HepG2 (cell line): Measurements from ENCODE around the gene CNR1. TPM values are rescaled to one million over a fixed set of nuclear protein-coding genes. Genes with fewer than 3 reads are reported as not detected.

ENCODE experiments used
- ATAC-seq: fragments of 200-7000 bp; cut with Tn5 transposase; 3 replicates; pipeline ENCODE4 v1.9.1; 2020; ENCODE audit warnings: mild to moderate bottlenecking, moderate library complexity
- BruUV-seq: library from RNA; stranded (reverse); fragments of 400-500 nt; replicated peaks from 2 replicates; lab custom pipeline; 2021; lab: Mats Ljungman, UMichigan
- CTCF ChIA-PET: fragments of 300-600 bp; formaldehyde crosslinking; extraction: SDS; loops from one replicate; lab custom pipeline; 2021; ENCODE audit warnings: low total read pairs, inconsistent platforms, low intra/inter-chr PET ratio; lab: Yijun Ruan, JAX
- POLR2A ChIA-PET: fragments of 350-600 bp; sonication (Branson Sonifier 250); formaldehyde crosslinking; loops from one replicate; lab custom pipeline; 2020; ENCODE audit warnings: antibody characterized with exemption, inconsistent platforms; lab: Yijun Ruan, JAX
- DNase-seq: peaks from one replicate; pipeline ENCODE4 v3.0.0-alpha.2; 2015; ENCODE audit warnings: low spot score
- FAIRE-seq: peaks from 3 replicates; lab custom pipeline; 2011; peaks lifted over from hg19 to GRCh38; lab: Jason Lieb, UNC
- H2AFZ ChIP-seq: one replicate; pipeline ENCODE4 v1.6.1; 2011; ENCODE audit warnings: low read length, inconsistent platforms
- H3K27ac ChIP-seq: fragments of 300-600 bp; 3 replicates; pipeline ENCODE4 v1.8.0; 2011; ENCODE audit warnings: mixed run types, mild to moderate bottlenecking, mixed read lengths, low read length, inconsistent platforms; ENCODE audit not compliant: insufficient read depth; ENCODE audit errors: extremely low read length
- H3K27me3 ChIP-seq, 2 experiments: fragments of 200-600 bp in 1 of 2; 2 replicates in 1 of 2; 3 replicates in 1 of 2; pipeline versions ENCODE4 v1.6.0 to v1.8.0; 2011; ENCODE audit warnings: low read length in 2 of 2, mild to moderate bottlenecking in 2 of 2, moderate library complexity in 2 of 2, inconsistent platforms in 1 of 2; ENCODE audit not compliant: insufficient read depth in 2 of 2, control insufficient read depth in 1 of 2
- H3K36me3 ChIP-seq, 2 experiments: fragments of 200-600 bp in 1 of 2; replicated peaks in 1 of 2; 2 replicates in 1 of 2; 3 replicates in 1 of 2; pipeline versions ENCODE4 v1.5.1 to v1.8.0; 2011; ENCODE audit warnings: low read length in 2 of 2, inconsistent platforms in 1 of 2; ENCODE audit not compliant: insufficient read depth in 2 of 2, control insufficient read depth in 1 of 2
- H3K4me1 ChIP-seq: 2 replicates; pipeline ENCODE4 v1.5.1; 2012; ENCODE audit warnings: low read length, inconsistent platforms; ENCODE audit not compliant: insufficient read depth
- H3K4me2 ChIP-seq: 2 replicates; pipeline ENCODE4 v1.6.0; 2011; ENCODE audit warnings: low read depth, low read length, inconsistent platforms
- H3K4me3 ChIP-seq, 3 experiments: fragments of 200-600 bp in 1 of 3; sonication (generic), shearing (Covaris generic) in 1 of 3; replicated peaks in 1 of 3; 2 replicates each; pipeline ENCODE4 v1.5.1; 2011 to 2016; ENCODE audit warnings: low read length in 3 of 3, inconsistent platforms in 2 of 3, low read depth in 2 of 3, mild to moderate bottlenecking in 2 of 3, control low read depth in 1 of 3, mixed read lengths in 1 of 3; ENCODE audit not compliant: insufficient read depth in 1 of 3
- H3K79me2 ChIP-seq: one replicate; pipeline ENCODE4 v1.6.1; 2011; ENCODE audit warnings: low read length, inconsistent platforms; ENCODE audit not compliant: insufficient read depth
- H3K9ac ChIP-seq: 2 replicates; pipeline ENCODE4 v1.6.0; 2011; ENCODE audit warnings: mild to moderate bottlenecking, low read depth, low read length, inconsistent platforms; ENCODE audit not compliant: insufficient read depth
- H3K9me3 ChIP-seq: 2 replicates; pipeline ENCODE4 v1.5.1; 2012; ENCODE audit warnings: mild to moderate bottlenecking, low read length
- H4K20me1 ChIP-seq: 2 replicates; pipeline ENCODE4 v1.6.0; 2011; ENCODE audit warnings: inconsistent platforms, mild to moderate bottlenecking, low read length, moderate library complexity; ENCODE audit not compliant: insufficient read depth
- ATM ChIP-seq: fragments of 450-650 bp; IDR thresholded peaks from 2 replicates; pipeline ENCODE4 v1.7.1; 2017; ENCODE audit warnings: mild to moderate bottlenecking, borderline replicate concordance
- GFI1 ChIP-seq: sonication (generic); formaldehyde crosslinking; IDR thresholded peaks from 2 replicates; pipeline ENCODE4 v1.5.0; 2020; ENCODE audit warnings: missing genetic modification reagents, mild to moderate bottlenecking, borderline replicate concordance
- MED13 ChIP-seq: sonication (generic); formaldehyde crosslinking; IDR thresholded peaks from 2 replicates; pipeline ENCODE4 v1.5.0; 2020; ENCODE audit warnings: missing genetic modification reagents
- MIER2 ChIP-seq: IDR thresholded peaks from 2 replicates; pipeline ENCODE4 v1.6.1; 2016; ENCODE audit warnings: missing biosample characterization, missing genetic modification reagents
- NFIC ChIP-seq: IDR thresholded peaks from 2 replicates; pipeline ENCODE4 v1.6.1; 2012; ENCODE audit warnings: mild to moderate bottlenecking, low read length, inconsistent platforms
- NFYB ChIP-seq: sonication (generic); formaldehyde crosslinking; IDR thresholded peaks from 2 replicates; pipeline ENCODE4 v1.4.0; 2020; ENCODE audit warnings: missing genetic modification reagents
- NR2F1 ChIP-seq, 2 experiments: fragments of 450-650 bp in 1 of 2; formaldehyde crosslinking in 1 of 2; IDR thresholded peaks; 2 replicates each; pipeline versions ENCODE4 v1.5.0 to v1.6.1; 2016 to 2020; ENCODE audit warnings: mild to moderate bottlenecking in 1 of 2, missing compliant biosample characterization in 1 of 2, missing genetic modification reagents in 1 of 2, moderate library complexity in 1 of 2
- PTBP1 ChIP-seq: fragments of 200-400 bp; formaldehyde crosslinking; IDR thresholded peaks from 2 replicates; pipeline ENCODE4 v1.6.1; 2018; ENCODE audit warnings: low read length, low read depth; ENCODE audit not compliant: poor library complexity, severe bottlenecking
- TERF1 ChIP-seq: sonication (generic); formaldehyde crosslinking; IDR thresholded peaks from 2 replicates; pipeline ENCODE4 v1.8.0; 2022; ENCODE audit warnings: mild to moderate bottlenecking, missing genetic modification reagents, moderate library complexity
- ZFP36L2 ChIP-seq: sonication (generic); formaldehyde crosslinking; IDR thresholded peaks from 2 replicates; pipeline ENCODE4 v1.4.0; 2020; ENCODE audit warnings: missing genetic modification reagents
- ZNF205 ChIP-seq: IDR thresholded peaks from 2 replicates; pipeline ENCODE4 v1.6.1; 2018; ENCODE audit warnings: missing biosample characterization, missing genetic modification reagents
- ZNF460 ChIP-seq: sonication (generic); formaldehyde crosslinking; IDR thresholded peaks from 2 replicates; pipeline ENCODE4 v1.5.1; 2020; ENCODE audit warnings: missing genetic modification reagents, mild to moderate bottlenecking, borderline replicate concordance
- ZNF546 ChIP-seq: sonication (generic); formaldehyde crosslinking; conservative IDR thresholded peaks from 2 replicates; pipeline ENCODE4 v1.8.1; 2023; ENCODE audit warnings: mild to moderate bottlenecking, missing genetic modification reagents
- ZNF674 ChIP-seq: sonication (generic); formaldehyde crosslinking; IDR thresholded peaks from 2 replicates; pipeline ENCODE4 v1.5.0; 2020; ENCODE audit warnings: low read depth, mild to moderate bottlenecking, missing genetic modification reagents
- ZNF7 ChIP-seq: IDR thresholded peaks from 2 replicates; pipeline ENCODE4 v1.6.1; 2016; ENCODE audit warnings: missing biosample characterization, missing genetic modification reagents
- WGBS: methylation state at CpG from one replicate; pipeline ENCODE4 v1.1.6; 2017; ENCODE audit warnings: low lambda C conversion rate; 5-methylcytosine and 5-hydroxymethylcytosine counted together
- in situ Hi-C: cut with HindIII; loops from 2 replicates; pipeline ENCODE4 v1.10.0; 2017; ENCODE audit warnings: low pct_unique_long_range_greater_than_20kb; ENCODE audit not compliant: extremely low pct_ligation_motif_present
- intact Hi-C: fragments of 100-400 bp; cut with micrococcal nuclease; formaldehyde crosslinking; loops from one replicate; pipeline ENCODE4 v1.10.0; 2022; ENCODE audit not compliant: unreplicated experiment
- polyA plus RNA-seq, 8 experiments: library from polyadenylated mRNA; depleted of rRNA in 3 of 8; stranded (reverse) in 7 of 8; unstranded in 1 of 8; fragments of >200 nt; fragmentation: Illumina TruSeq in 4 of 8; extraction: Trizol in 4 of 8; gene quantifications; 2 replicates each; pipeline versions ENCODE4 v1.2.1 to v1.2.3, GENCODE V29; 2011 to 2016; ENCODE audit warnings: low read depth in 4 of 8, missing spikeins in 1 of 8, mixed read lengths in 1 of 8; ENCODE audit not compliant: insufficient read depth in 1 of 8
- total RNA-seq, 5 experiments: library from RNA; depleted of rRNA; stranded (reverse); fragments of >200 nt; fragmentation: Illumina TruSeq; extraction: Trizol; gene quantifications; 2 replicates each; pipeline ENCODE4 v1.2.3, GENCODE V29; 2016; ENCODE audit warnings: low read depth in 1 of 5
- TF ChIP-seq, protein P1 (sequence below): sonication (generic); formaldehyde crosslinking; IDR thresholded peaks from 2 replicates; pipeline ENCODE4 v1.5.1; 2020; ENCODE audit warnings: missing genetic modification reagents, mild to moderate bottlenecking, borderline replicate concordance

CNR1 gene
- total and polyA plus RNA-seq, 2 of the 13 experiments (the other 11 are each of a cell fraction or from before 2014, with no cell fraction given): not detected

- TF ChIP-seq ZNF674 (CRISPR knock-in tag) (no peak), PTBP1 (no peak), ZNF546 (CRISPR knock-in tag) (no peak), MED13 (no peak), ZNF7 (CRISPR knock-in tag) (no peak), ZNF205 (CRISPR knock-in tag) (no peak), ATM (no peak), NFYB (CRISPR knock-in tag) (no peak), NFIC (no peak), GFI1 (CRISPR knock-in tag) (no peak)
- TF ChIP-seq, protein P1, sequence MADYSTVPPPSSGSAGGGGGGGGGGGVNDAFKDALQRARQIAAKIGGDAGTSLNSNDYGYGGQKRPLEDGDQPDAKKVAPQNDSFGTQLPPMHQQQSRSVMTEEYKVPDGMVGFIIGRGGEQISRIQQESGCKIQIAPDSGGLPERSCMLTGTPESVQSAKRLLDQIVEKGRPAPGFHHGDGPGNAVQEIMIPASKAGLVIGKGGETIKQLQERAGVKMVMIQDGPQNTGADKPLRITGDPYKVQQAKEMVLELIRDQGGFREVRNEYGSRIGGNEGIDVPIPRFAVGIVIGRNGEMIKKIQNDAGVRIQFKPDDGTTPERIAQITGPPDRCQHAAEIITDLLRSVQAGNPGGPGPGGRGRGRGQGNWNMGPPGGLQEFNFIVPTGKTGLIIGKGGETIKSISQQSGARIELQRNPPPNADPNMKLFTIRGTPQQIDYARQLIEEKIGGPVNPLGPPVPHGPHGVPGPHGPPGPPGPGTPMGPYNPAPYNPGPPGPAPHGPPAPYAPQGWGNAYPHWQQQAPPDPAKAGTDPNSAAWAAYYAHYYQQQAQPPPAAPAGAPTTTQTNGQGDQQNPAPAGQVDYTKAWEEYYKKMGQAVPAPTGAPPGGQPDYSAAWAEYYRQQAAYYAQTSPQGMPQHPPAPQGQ (CRISPR knock-in tag): no peak
Measured at GRCh38 chr6:88157106-88157505, 9.0 kb downstream of the CNR1 start (continued).

- Histone ChIP-seq H3K4me3 (no peak overlapping the region), H3K79me2 (no peaks in the 10 kb centered on the region), H3K4me1 (peaks cover 10% of the 10 kb centered on the region), H4K20me1 (no peaks in the 10 kb centered on the region), H3K36me3 (no peaks in the 10 kb centered on the region), H2AFZ (no peak overlapping the region), H3K27ac (no peak overlapping the region), H3K27me3 (peaks cover 0 to 2% of the 10 kb centered on the region in 2 experiments; a peak in 1 of 5 replicates), H3K9me3 (no peaks in the 10 kb centered on the region), H3K4me2 (no peak overlapping the region), H3K9ac (no peak overlapping the region)
- in situ Hi-C loops (no loop called here), intact Hi-C loops (no loop called here)
- CTCF ChIA-PET: no interaction called here
- FAIRE-seq (no peak), DNase-seq (no peak), ATAC-seq (no peak)
- 10% methylated on average over 6 of the region's 6 CpGs for WGBS
- BruUV-seq: no TSS peak
- POLR2A ChIA-PET: no interaction called here
- TF ChIP-seq ZFP36L2 (CRISPR knock-in tag) (no peak), MIER2 (CRISPR knock-in tag) (no peak), NR2F1 (CRISPR knock-in tag; IDR thresholded peaks at IDR 0.05) (no peak), ZNF460 (no peak), TERF1 (CRISPR knock-in tag) (no peak)
Measured at GRCh38 chr6:88145298-88145963, 20.7 kb downstream of the CNR1 start.
